ENCODE data around the gene ATP5F1D. TPM values are rescaled to one million over a fixed set of nuclear protein-coding genes. Genes with fewer than 3 reads are reported as not detected.
A peak's percentile ranks its signal among the peaks of the same experiment; 100 is the strongest.
"Not testable (repeated sequence)": the region's sequence is repeated elsewhere in the genome, so short reads cannot be mapped to it uniquely, and the experiment has no call there.

The ATP5F1D gene
- total RNA-seq = 21.4 and 28.9 TPM in 2 replicates

GRCh38 chr19:1241417-1242095 is at the start of gene ATP5F1D:
Gene ATP5F1D, plus strand, starts transcription at chr19:1241751. Its CDS starts 100 bp downstream, at chr19:1241851.
- DNase-seq (ENCODE audit: low read depth, low spot score) = peak; percentile 71

- no peak for DNase-seq (ENCODE audit: low read depth, low spot score)
Observed at GRCh38 chr19:1199531-1199930, 42.0 kb upstream of the ATP5F1D start.

- not testable (repeated sequence) for DNase-seq (ENCODE audit: low read depth, low spot score)
Observed at GRCh38 chr19:1200614-1201013, 40.9 kb upstream of the ATP5F1D start.

DNA sequence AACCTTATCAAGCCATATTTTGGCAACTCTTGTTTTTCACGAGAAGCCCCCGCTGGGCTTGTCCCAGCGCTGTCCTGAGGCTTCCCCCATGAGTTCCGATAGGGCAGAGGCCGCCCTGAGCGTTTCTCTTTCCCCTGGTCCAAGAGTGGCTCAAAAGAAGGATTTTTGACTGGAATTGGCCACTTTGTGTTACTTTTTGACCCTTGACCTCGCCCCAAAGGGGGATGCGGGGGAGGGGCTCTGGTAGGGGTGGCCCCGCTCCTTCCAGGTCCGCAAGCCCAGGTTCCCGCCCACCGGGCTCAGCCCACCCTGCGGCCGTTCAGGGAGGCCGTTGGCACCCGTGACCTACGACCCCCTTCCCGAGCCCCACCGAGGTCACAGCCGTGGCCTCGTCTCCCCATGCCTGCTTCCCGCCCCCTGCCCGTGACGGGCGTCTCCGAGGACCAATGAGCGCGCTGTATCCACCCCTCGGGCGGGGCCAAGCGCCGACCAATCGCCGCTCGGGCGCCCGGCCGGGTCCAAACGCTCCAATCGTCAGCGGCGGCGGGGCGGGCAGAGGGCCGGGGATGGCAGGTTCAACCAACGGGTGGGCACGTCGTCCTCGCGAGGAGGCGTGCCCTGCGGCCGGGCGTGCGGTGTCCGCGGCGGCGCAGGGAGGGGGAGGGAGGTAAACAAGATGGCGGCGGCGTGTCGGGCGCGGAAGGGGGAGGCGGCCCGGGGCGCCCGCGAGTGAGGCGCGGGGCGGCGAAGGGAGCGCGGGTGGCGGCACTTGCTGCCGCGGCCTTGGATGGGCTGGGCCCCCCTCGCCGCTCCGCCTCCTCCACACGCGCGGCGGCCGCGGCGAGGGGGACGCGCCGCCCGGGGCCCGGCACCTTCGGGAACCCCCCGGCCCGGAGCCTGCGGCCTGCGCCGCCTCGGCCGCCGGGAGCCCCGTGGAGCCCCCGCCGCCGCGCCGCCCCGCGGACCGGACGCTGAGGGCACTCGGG is 36.1 kb upstream of the ATP5F1D start, which contains the start of gene STK11:
Gene STK11, plus strand, starts transcription at position 665 of the 986 bp plus-strand sequence. CDS start 1,136 bp downstream, outside the sequence.
- peak; percentile 86 for DNase-seq (ENCODE audit: low read depth, low spot score)

- DNase-seq (ENCODE audit: low read depth, low spot score) = no peak
Observed at GRCh38 chr19:1206150-1206863, 35.2 kb upstream of the ATP5F1D start.

DNA sequence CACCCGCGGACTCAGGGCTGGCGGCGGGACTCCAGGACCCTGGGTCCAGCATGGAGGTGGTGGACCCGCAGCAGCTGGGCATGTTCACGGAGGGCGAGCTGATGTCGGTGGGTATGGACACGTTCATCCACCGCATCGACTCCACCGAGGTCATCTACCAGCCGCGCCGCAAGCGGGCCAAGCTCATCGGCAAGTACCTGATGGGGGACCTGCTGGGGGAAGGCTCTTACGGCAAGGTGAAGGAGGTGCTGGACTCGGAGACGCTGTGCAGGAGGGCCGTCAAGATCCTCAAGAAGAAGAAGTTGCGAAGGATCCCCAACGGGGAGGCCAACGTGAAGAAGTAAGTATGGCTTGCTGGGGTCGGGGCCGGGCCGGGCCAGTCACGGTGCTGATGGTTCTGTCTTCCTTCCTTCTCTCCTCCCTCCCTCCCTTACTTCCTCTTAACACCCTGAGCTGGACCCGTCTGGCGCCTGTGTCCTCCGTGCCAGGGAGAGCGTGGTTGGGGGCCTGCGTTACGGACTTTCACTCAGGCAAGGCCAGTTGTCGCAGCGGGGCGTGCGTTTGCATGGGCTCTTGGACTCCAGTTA is 34.6 kb upstream of the ATP5F1D start:
- no peak for DNase-seq (ENCODE audit: low read depth, low spot score)

DNA sequence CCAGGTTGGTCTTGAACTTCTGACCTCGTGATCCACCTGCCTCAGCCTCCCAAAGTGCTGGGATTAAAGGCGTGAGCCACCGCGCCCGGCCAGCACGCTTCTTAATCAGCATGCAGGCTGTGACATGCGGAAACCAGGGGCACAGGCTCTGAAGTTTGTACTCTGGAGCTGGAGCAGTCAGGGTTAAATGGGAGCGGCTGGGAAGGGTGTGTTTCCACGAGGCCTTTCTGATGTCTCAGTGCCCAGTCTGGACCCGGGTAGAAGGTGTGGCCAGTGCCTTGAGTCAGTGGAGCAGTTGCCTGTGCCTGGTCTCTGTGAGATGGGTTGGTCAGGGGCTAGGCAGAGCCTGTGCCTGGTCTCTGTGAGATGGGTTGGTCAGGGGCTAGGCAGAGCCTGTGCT is 32.7 kb upstream of the ATP5F1D start:
- DNase-seq (ENCODE audit: low read depth, low spot score) = not testable (repeated sequence)

DNA sequence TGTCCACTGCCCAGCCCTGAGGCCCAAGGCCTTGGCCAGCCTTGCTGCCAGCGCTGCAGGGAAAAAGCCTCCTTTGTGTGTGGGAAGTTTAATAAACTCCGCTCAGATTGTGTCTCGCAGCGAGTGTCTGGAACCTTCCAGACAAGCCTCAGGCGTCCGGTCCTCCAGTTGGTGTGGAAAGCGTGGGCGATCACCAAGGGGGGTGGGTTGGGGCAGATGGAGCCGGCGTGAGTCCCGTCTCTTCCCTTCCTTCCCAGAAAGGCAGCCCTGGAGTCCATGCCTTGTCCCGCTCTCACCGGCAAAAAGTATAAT is 31.4 kb upstream of the ATP5F1D start:
- DNase-seq (ENCODE audit: low read depth, low spot score) = no peak

GRCh38 chr19:1211494-1212234 is 29.9 kb upstream of the ATP5F1D start:
- DNase-seq (ENCODE audit: low read depth, low spot score) = no peak

GRCh38 chr19:1213391-1214286 is 27.9 kb upstream of the ATP5F1D start:
- peak; percentile 92 for DNase-seq (ENCODE audit: low read depth, low spot score)

DNA sequence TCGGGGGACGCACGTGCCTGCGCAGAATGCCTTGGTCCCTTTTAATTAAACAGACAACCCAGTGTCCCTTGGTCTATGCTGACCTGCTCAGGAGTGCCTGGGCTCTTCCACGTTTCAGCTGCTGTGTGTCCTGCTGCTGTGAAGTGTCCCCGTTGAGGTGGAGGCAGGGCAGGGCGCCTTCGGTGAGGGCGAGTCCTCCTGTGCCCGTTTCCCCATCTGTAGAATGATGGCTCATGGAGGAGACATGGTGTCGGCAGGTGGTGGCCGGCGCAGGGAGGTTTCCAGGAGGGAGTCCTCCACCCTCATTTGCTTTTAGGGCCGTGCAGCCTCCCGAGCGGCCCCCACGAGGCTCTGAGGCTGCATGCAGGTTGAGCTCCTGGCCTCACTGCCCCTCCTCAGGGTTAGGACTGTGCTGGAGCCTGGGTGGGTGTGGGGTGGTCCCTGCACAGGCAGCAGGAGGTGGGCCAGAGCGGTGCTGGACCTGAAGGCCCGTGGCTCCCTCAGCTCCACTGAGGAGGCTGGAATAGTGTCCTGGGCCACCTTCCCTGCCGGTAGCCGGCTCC is 27.2 kb upstream of the ATP5F1D start:
- no peak for DNase-seq (ENCODE audit: low read depth, low spot score)

GRCh38 chr19:1214862-1215731 is 26.5 kb upstream of the ATP5F1D start:
- no peak for DNase-seq (ENCODE audit: low read depth, low spot score)

DNA sequence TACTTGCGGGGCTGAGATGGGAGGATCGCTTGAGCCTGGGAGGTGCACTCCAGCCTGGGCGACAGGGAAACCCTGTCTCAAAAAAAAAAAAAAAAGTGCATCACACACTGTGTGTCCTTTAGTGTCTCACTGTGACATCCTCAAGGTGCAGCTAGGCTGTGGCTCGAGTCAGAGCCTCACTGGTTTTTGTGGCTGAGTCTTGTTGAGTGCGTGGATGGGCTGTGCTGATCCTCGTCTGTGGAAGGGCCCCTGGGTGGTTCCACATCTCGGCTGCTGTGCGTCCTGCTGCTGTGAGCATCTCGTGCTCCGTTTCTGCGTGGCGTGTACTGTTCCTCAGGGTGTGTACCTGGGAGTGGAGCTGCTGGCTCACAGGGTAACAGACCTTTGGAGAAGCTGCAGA is 24.8 kb upstream of the ATP5F1D start:
- no peak for DNase-seq (ENCODE audit: low read depth, low spot score)

GRCh38 chr19:1217366-1217765 is 24.2 kb upstream of the ATP5F1D start:
- DNase-seq (ENCODE audit: low read depth, low spot score) = no peak

- no peak for DNase-seq (ENCODE audit: low read depth, low spot score)
Observed at GRCh38 chr19:1218751-1219567, 22.6 kb upstream of the ATP5F1D start.

DNA sequence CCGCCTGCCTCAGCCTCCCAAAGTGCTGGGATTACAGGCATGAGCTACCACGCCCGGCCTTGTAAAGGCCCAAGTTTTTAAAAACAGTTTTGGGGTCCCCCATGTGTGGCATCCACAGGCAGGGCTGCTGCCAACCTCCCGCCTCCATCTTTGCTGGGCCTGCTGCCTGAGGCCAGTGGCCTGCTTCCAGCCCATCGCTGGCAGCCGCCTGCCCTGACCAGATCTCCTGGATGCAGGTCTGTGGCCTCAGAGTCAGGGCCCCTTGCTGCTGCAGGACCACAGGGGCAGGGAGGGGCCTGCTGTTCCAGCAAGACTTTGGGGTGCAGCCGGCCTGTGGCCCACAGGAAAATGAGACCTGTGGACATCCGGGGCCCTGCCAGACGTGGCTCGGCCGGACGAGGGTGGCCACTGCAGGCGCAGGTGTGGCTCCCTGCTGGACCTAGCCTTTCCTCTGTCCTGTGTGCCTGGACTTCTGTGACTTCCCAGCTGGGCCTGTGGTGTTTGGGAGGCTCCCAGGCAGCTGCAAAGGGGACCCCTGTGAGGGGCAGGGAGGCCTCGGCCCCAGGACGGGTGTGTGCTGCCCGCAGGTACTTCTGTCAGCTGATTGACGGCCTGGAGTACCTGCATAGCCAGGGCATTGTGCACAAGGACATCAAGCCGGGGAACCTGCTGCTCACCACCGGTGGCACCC is 21.6 kb upstream of the ATP5F1D start:
- no peak for DNase-seq (ENCODE audit: low read depth, low spot score)

DNA sequence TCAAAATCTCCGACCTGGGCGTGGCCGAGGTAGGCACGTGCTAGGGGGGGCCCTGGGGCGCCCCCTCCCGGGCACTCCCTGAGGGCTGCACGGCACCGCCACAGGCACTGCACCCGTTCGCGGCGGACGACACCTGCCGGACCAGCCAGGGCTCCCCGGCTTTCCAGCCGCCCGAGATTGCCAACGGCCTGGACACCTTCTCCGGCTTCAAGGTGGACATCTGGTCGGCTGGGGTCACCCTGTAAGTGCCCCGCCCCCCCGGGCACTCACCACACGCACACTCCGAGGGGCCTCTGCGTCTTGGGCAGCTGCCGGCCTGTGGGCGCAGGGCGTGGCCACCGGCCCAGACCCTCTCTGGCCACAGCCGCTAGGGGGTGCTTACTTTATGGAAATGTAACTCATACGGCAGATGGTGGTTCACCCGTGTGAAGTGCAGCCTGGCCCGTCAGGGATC is 21.0 kb upstream of the ATP5F1D start:
- DNase-seq (ENCODE audit: low read depth, low spot score) = no peak

Measured in pulmonary artery endothelial cell (primary cell).